HepG2 (cell line): ENCODE data around the gene DUSP8. TPM values are rescaled to one million over a fixed set of nuclear protein-coding genes. Genes with fewer than 3 reads are reported as not detected.

ENCODE experiments used
- ATAC-seq: fragments of 200-7000 bp; cut with Tn5 transposase; 3 replicates; pipeline ENCODE4 v1.9.1; 2020; ENCODE audit warnings: mild to moderate bottlenecking, moderate library complexity
- BruUV-seq: library from RNA; stranded (reverse); fragments of 400-500 nt; replicated peaks from 2 replicates; lab custom pipeline; 2021; lab: Mats Ljungman, UMichigan
- CTCF ChIA-PET: fragments of 300-600 bp; formaldehyde crosslinking; extraction: SDS; loops from one replicate; lab custom pipeline; 2021; ENCODE audit warnings: low total read pairs, inconsistent platforms, low intra/inter-chr PET ratio; lab: Yijun Ruan, JAX
- POLR2A ChIA-PET: fragments of 350-600 bp; sonication (Branson Sonifier 250); formaldehyde crosslinking; loops from one replicate; lab custom pipeline; 2020; ENCODE audit warnings: antibody characterized with exemption, inconsistent platforms; lab: Yijun Ruan, JAX
- DNase-seq: peaks from one replicate; pipeline ENCODE4 v3.0.0-alpha.2; 2015; ENCODE audit warnings: low spot score
- FAIRE-seq: peaks from 3 replicates; lab custom pipeline; 2011; peaks lifted over from hg19 to GRCh38; lab: Jason Lieb, UNC
- H2AFZ ChIP-seq: one replicate; pipeline ENCODE4 v1.6.1; 2011; ENCODE audit warnings: low read length, inconsistent platforms
- H3K27ac ChIP-seq: fragments of 300-600 bp; 3 replicates; pipeline ENCODE4 v1.8.0; 2011; ENCODE audit warnings: mixed run types, mild to moderate bottlenecking, mixed read lengths, low read length, inconsistent platforms; ENCODE audit not compliant: insufficient read depth; ENCODE audit errors: extremely low read length
- H3K27me3 ChIP-seq, 2 experiments: fragments of 200-600 bp in 1 of 2; 2 replicates in 1 of 2; 3 replicates in 1 of 2; pipeline versions ENCODE4 v1.6.0 to v1.8.0; 2011; ENCODE audit warnings: low read length in 2 of 2, mild to moderate bottlenecking in 2 of 2, moderate library complexity in 2 of 2, inconsistent platforms in 1 of 2; ENCODE audit not compliant: insufficient read depth in 2 of 2, control insufficient read depth in 1 of 2
- H3K36me3 ChIP-seq, 2 experiments: fragments of 200-600 bp in 1 of 2; replicated peaks in 1 of 2; 2 replicates in 1 of 2; 3 replicates in 1 of 2; pipeline versions ENCODE4 v1.5.1 to v1.8.0; 2011; ENCODE audit warnings: low read length in 2 of 2, inconsistent platforms in 1 of 2; ENCODE audit not compliant: insufficient read depth in 2 of 2, control insufficient read depth in 1 of 2
- H3K4me1 ChIP-seq: 2 replicates; pipeline ENCODE4 v1.5.1; 2012; ENCODE audit warnings: low read length, inconsistent platforms; ENCODE audit not compliant: insufficient read depth
- H3K4me2 ChIP-seq: 2 replicates; pipeline ENCODE4 v1.6.0; 2011; ENCODE audit warnings: low read depth, low read length, inconsistent platforms
- H3K4me3 ChIP-seq, 3 experiments: fragments of 200-600 bp in 1 of 3; sonication (generic), shearing (Covaris generic) in 1 of 3; replicated peaks in 1 of 3; 2 replicates each; pipeline ENCODE4 v1.5.1; 2011 to 2016; ENCODE audit warnings: low read length in 3 of 3, inconsistent platforms in 2 of 3, low read depth in 2 of 3, mild to moderate bottlenecking in 2 of 3, control low read depth in 1 of 3, mixed read lengths in 1 of 3; ENCODE audit not compliant: insufficient read depth in 1 of 3
- H3K79me2 ChIP-seq: one replicate; pipeline ENCODE4 v1.6.1; 2011; ENCODE audit warnings: low read length, inconsistent platforms; ENCODE audit not compliant: insufficient read depth
- H3K9ac ChIP-seq: 2 replicates; pipeline ENCODE4 v1.6.0; 2011; ENCODE audit warnings: mild to moderate bottlenecking, low read depth, low read length, inconsistent platforms; ENCODE audit not compliant: insufficient read depth
- H3K9me3 ChIP-seq: 2 replicates; pipeline ENCODE4 v1.5.1; 2012; ENCODE audit warnings: mild to moderate bottlenecking, low read length
- H4K20me1 ChIP-seq: 2 replicates; pipeline ENCODE4 v1.6.0; 2011; ENCODE audit warnings: inconsistent platforms, mild to moderate bottlenecking, low read length, moderate library complexity; ENCODE audit not compliant: insufficient read depth
- CBFB ChIP-seq: sonication (generic); formaldehyde crosslinking; IDR thresholded peaks from 2 replicates; pipeline ENCODE4 v1.4.0; 2020; ENCODE audit warnings: missing genetic modification reagents
- MBD4 ChIP-seq: IDR thresholded peaks from 2 replicates; pipeline ENCODE4 v1.6.1; 2012; ENCODE audit warnings: low read length, inconsistent platforms, borderline replicate concordance
- PREB ChIP-seq: sonication (generic); formaldehyde crosslinking; IDR thresholded peaks from 2 replicates; pipeline ENCODE4 v1.4.0; 2020; ENCODE audit warnings: missing genetic modification reagents
- U2AF1 ChIP-seq: fragments of 200-400 bp; formaldehyde crosslinking; optimal IDR thresholded peaks from 2 replicates; pipeline ENCODE3; 2017; ENCODE audit warnings: mild to moderate bottlenecking, low read depth, low read length
- ZBTB7A ChIP-seq: sonication (generic); formaldehyde crosslinking; IDR thresholded peaks from 2 replicates; pipeline ENCODE4 v1.8.0; 2022; ENCODE audit warnings: mild to moderate bottlenecking, missing genetic modification reagents
- ZHX1 ChIP-seq: sonication (generic); formaldehyde crosslinking; IDR thresholded peaks from 2 replicates; pipeline ENCODE4 v1.8.1; 2022; ENCODE audit warnings: low read depth, mild to moderate bottlenecking, missing genetic modification reagents
- ZNF367 ChIP-seq: sonication (generic); formaldehyde crosslinking; IDR thresholded peaks from 2 replicates; pipeline ENCODE4 v1.4.0; 2020; ENCODE audit warnings: missing genetic modification reagents, borderline replicate concordance
- ZNF567 ChIP-seq: sonication (generic); formaldehyde crosslinking; IDR thresholded peaks from 2 replicates; pipeline ENCODE4 v1.8.1; 2023; ENCODE audit warnings: mild to moderate bottlenecking, missing genetic modification reagents, borderline replicate concordance
- ZNF687 ChIP-seq: sonication (generic); formaldehyde crosslinking; IDR thresholded peaks from 2 replicates; pipeline ENCODE4 v1.5.1; 2020; ENCODE audit warnings: mild to moderate bottlenecking, missing genetic modification reagents, moderate library complexity
- WGBS: methylation state at CpG from one replicate; pipeline ENCODE4 v1.1.6; 2017; ENCODE audit warnings: low lambda C conversion rate; 5-methylcytosine and 5-hydroxymethylcytosine counted together
- in situ Hi-C: cut with HindIII; loops from 2 replicates; pipeline ENCODE4 v1.10.0; 2017; ENCODE audit warnings: low pct_unique_long_range_greater_than_20kb; ENCODE audit not compliant: extremely low pct_ligation_motif_present
- intact Hi-C: fragments of 100-400 bp; cut with micrococcal nuclease; formaldehyde crosslinking; loops from one replicate; pipeline ENCODE4 v1.10.0; 2022; ENCODE audit not compliant: unreplicated experiment
- polyA plus RNA-seq, 8 experiments: library from polyadenylated mRNA; depleted of rRNA in 3 of 8; stranded (reverse) in 7 of 8; unstranded in 1 of 8; fragments of >200 nt; fragmentation: Illumina TruSeq in 4 of 8; extraction: Trizol in 4 of 8; gene quantifications; 2 replicates each; pipeline versions ENCODE4 v1.2.1 to v1.2.3, GENCODE V29; 2011 to 2016; ENCODE audit warnings: low read depth in 4 of 8, missing spikeins in 1 of 8, mixed read lengths in 1 of 8; ENCODE audit not compliant: insufficient read depth in 1 of 8
- total RNA-seq, 5 experiments: library from RNA; depleted of rRNA; stranded (reverse); fragments of >200 nt; fragmentation: Illumina TruSeq; extraction: Trizol; gene quantifications; 2 replicates each; pipeline ENCODE4 v1.2.3, GENCODE V29; 2016; ENCODE audit warnings: low read depth in 1 of 5

Gene DUSP8
- total and polyA plus RNA-seq, 2 of the 13 experiments (the other 11 are each of a cell fraction or from before 2014, with no cell fraction given): 1.8 to 8.0 TPM

- H3K79me2 ChIP-seq: peaks cover 7% of the 10 kb centered on the region
- H3K4me2 ChIP-seq: no peak overlapping the region
- H3K4me3 ChIP-seq: no peak overlapping the region
- no peak for TF ChIP-seq CBFB (CRISPR knock-in tag)
- TF ChIP-seq ZBTB7A (CRISPR knock-in tag): 0 out of 2 replicates have a peak, but pooled peaks have one; percentile 2
- peak; percentile 18; the same call in 1 of the 2 replicates for TF ChIP-seq ZNF687 (CRISPR knock-in tag)
- H3K27me3 ChIP-seq: no peaks in the 10 kb centered on the region
- 44% methylated on average over 3 of the region's 4 CpGs for WGBS
- no TSS peak for BruUV-seq
- intact Hi-C loops (no loop called here), in situ Hi-C loops (no loop called here)
- no peak for FAIRE-seq
- H3K9me3 ChIP-seq: no peaks in the 10 kb centered on the region
- no peaks in the 10 kb centered on the region for H3K36me3 ChIP-seq
- H3K27ac ChIP-seq: no peak overlapping the region
- H3K4me1 ChIP-seq: peaks cover 15% of the 10 kb centered on the region
- CTCF ChIA-PET: no interaction called here
- DNase-seq: no peak
- H2AFZ ChIP-seq: no peak overlapping the region
- peak; percentile 32; the same call in 2 of the 3 replicates for ATAC-seq
- peaks cover 38% of the 10 kb centered on the region for H4K20me1 ChIP-seq
- H3K9ac ChIP-seq: no peak overlapping the region
- POLR2A ChIA-PET: no interaction called here
Observed at GRCh38 chr11:1523779-1524178, 48.3 kb downstream of the DUSP8 start.

GRCh38 chr11:1523077-1523476, 49.0 kb downstream of the DUSP8 start:
- no peak overlapping the region for H2AFZ ChIP-seq
- FAIRE-seq: no peak
- H3K27ac ChIP-seq: no peak overlapping the region
- no peaks in the 10 kb centered on the region for H3K9me3 ChIP-seq
- WGBS: 96% methylated on average over 6 of the region's 6 CpGs
- ChIA-PET POLR2A (no interaction called here), CTCF (no interaction called here)
- no peak for DNase-seq
- no peaks in the 10 kb centered on the region for H3K36me3 ChIP-seq
- peaks cover 7% of the 10 kb centered on the region for H3K79me2 ChIP-seq
- H3K27me3 ChIP-seq: no peaks in the 10 kb centered on the region
- no TSS peak for BruUV-seq
- no peak for ATAC-seq
- intact Hi-C loops: no loop called here
- H3K9ac ChIP-seq: no peak overlapping the region
- H3K4me1 ChIP-seq: peaks cover 15% of the 10 kb centered on the region
- in situ Hi-C loops: no loop called here
- H4K20me1 ChIP-seq: peaks cover 38% of the 10 kb centered on the region
- no peak overlapping the region for H3K4me2 ChIP-seq
- H3K4me3 ChIP-seq: no peak overlapping the region
- no peak for TF ChIP-seq U2AF1
- TF ChIP-seq ZHX1 (CRISPR knock-in tag): no peak
- no peak for TF ChIP-seq ZNF367
- no peak for TF ChIP-seq PREB (CRISPR knock-in tag)
- TF ChIP-seq ZNF567: no peak
- no peak for TF ChIP-seq MBD4
